Measurements from ENCODE around the gene CSPG5.

Gene CSPG5

DNA sequence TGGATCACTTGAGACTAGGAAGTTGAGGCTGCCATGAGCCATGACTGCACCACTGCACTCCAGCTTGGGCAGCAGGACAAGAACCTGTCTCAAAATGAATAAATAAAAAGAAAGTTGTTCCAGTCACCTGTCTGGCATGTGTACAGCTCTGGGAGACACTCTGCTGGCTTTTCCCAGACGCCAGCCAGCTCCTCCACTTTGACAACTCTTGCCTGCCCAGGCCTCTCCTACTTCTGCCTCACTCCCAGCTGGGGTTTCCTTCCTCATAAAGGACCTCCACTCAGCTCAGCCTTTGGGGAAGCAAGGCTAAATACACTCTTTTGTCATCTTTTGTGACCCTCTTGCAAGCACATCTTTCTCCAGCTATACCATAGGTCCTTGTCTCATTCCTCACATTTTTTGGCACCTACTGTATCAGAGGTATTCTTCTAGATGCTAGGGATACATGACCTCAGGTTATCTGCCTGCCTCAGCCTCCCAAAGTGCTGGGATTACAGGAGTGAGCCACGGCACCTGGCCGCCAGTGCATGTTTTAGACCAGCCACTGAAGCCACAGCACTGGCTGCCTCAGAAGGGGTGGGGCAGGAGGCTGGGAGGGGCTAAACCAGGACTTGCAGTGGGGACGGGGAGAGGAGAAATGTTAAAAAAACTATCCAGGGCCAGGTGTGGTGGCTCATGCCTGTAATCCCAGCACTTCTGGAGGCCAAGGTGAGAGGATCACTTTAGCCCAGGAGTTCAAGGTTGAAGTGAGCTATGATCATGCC is 55.2 kb downstream of the CSPG5 start:
- no peaks in the 10 kb centered on the region for H3K36me3 ChIP-seq (ENCODE audit: control insufficient read depth in 2 of 2, insufficient read depth in 2 of 2, low read length in 2 of 2)
- no peak overlapping the region for H3K27ac ChIP-seq (ENCODE audit: low read depth in 2 of 2, low read length in 2 of 2)
- no peaks in the 10 kb centered on the region for H3K9me3 ChIP-seq (ENCODE audit: control insufficient read depth in 2 of 2, low read length in 2 of 2)
- H3K4me3 ChIP-seq (ENCODE audit: low read length in 2 of 2), result no peak overlapping the region
- H3K9ac ChIP-seq (ENCODE audit: low read depth in 1 of 2, low read length in 2 of 2), result no peak overlapping the region
- H3K27me3 ChIP-seq (ENCODE audit: control insufficient read depth in 2 of 2, insufficient read depth in 2 of 2, low read length in 2 of 2), result no peaks in the 10 kb centered on the region
- H3K4me1 ChIP-seq (ENCODE audit: control insufficient read depth in 2 of 2, insufficient read depth in 2 of 2, low read length in 2 of 2), result peaks cover 5 to 6% of the 10 kb centered on the region in 2 donors

DNA sequence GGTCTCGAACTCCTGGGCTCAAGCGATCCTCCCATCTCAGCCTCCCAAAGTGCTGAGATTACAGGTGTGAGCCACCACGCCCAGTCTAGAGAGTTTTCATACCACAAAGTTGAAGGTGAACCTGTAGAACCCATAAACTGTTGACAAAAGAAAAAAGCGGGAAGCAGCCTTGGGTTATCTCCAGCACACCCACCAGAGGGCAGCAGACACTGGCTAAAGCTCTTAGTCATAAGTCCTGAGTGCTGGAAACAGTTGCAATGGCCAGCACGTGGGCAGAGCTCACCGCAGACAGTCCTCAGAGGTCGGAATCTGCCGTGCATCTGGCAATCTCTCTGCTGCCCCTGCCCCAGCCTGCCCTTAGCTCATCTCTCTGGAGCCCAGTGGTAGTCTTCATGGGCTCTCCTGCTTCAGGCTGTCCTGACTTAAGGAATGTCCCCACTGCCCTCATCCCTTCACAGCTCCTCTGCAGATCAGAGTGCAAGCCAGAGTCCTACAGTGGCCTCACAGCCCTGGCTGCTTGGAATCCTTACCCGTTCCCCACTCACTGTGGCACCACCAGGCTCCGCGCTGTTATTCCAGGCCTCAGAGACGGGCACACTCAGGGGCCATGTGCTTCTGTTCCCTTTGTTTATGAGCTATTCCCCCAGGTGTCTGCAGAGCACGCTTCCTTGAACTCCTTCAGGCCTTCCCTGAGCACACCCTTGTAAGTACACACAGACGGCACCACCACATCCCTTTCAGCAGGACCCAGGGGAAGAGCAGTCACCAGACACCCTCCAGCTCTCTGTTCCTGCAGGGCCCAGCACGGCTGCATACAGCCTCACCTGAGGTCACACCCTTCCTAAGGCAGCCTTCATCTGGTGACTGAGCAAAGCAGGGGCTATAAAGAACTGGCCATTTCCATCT is 56.3 kb downstream of the CSPG5 start:
- Histone ChIP-seq H3K9me3 (ENCODE audit: control insufficient read depth in 2 of 2, low read length in 2 of 2) (no peaks in the 10 kb centered on the region), H3K27ac (ENCODE audit: low read depth in 2 of 2, low read length in 2 of 2) (no peak overlapping the region), H3K36me3 (ENCODE audit: control insufficient read depth in 2 of 2, insufficient read depth in 2 of 2, low read length in 2 of 2) (no peaks in the 10 kb centered on the region), H3K9ac (ENCODE audit: low read depth in 1 of 2, low read length in 2 of 2) (no peak overlapping the region), H3K4me1 (ENCODE audit: control insufficient read depth in 2 of 2, insufficient read depth in 2 of 2, low read length in 2 of 2) (peaks cover 5 to 6% of the 10 kb centered on the region in 2 donors), H3K4me3 (ENCODE audit: low read length in 2 of 2) (peak overlapping the region in 1 of 2 donors; percentile 31), H3K27me3 (ENCODE audit: control insufficient read depth in 2 of 2, insufficient read depth in 2 of 2, low read length in 2 of 2) (no peaks in the 10 kb centered on the region)

DNA sequence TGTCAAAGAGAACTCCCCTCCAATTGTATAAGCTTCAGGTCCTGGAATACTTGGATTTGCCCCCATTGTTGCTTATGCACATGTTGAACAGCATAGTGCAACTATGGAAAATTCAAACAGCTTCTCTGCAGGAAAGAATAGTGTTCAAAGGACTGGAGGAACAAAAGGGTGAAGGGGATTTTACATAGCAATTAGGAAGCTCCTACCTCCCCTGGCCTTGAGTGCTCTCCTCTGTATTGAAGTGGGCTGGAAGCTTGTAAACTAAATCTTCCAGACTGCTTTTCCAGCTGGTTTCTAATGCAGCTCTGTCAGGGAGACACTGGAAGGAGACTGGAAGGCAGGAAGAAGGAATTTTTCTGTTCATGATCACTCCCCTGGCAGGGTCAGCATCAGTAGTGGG is 57.9 kb downstream of the CSPG5 start:
- no peak overlapping the region for H3K4me3 ChIP-seq (ENCODE audit: low read length in 2 of 2)
- no peak overlapping the region for H3K9ac ChIP-seq (ENCODE audit: low read depth in 1 of 2, low read length in 2 of 2)
- H3K27me3 ChIP-seq (ENCODE audit: control insufficient read depth in 2 of 2, insufficient read depth in 2 of 2, low read length in 2 of 2), result no peaks in the 10 kb centered on the region
- H3K9me3 ChIP-seq (ENCODE audit: control insufficient read depth in 2 of 2, low read length in 2 of 2), result no peaks in the 10 kb centered on the region
- H3K4me1 ChIP-seq (ENCODE audit: control insufficient read depth in 2 of 2, insufficient read depth in 2 of 2, low read length in 2 of 2), result peaks cover 5 to 6% of the 10 kb centered on the region in 2 donors
- H3K36me3 ChIP-seq (ENCODE audit: control insufficient read depth in 2 of 2, insufficient read depth in 2 of 2, low read length in 2 of 2), result no peaks in the 10 kb centered on the region
- H3K27ac ChIP-seq (ENCODE audit: low read depth in 2 of 2, low read length in 2 of 2), result no peak overlapping the region

DNA sequence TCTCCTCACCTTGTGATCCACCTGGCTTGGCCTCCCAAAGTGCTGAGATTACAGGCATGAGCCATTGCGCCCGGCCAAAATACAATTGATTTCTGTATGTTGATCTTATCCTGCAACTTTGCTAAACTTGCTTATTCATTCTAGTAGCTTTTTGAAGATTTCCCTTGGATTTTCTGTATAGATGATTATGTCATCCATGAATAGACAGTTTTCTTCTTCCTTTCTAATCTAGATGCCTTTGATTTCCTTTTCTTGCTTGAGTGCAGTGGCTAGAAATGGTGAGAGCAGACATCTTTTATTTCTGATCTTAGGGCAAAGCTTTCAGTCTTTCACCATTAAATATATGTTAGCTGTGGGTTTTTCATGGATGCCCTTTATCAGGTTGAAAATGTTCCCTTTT is 60.7 kb downstream of the CSPG5 start:
- H3K4me1 ChIP-seq (ENCODE audit: control insufficient read depth in 2 of 2, insufficient read depth in 2 of 2, low read length in 2 of 2), result peaks cover 5 to 6% of the 10 kb centered on the region in 2 donors
- no peaks in the 10 kb centered on the region for H3K9me3 ChIP-seq (ENCODE audit: control insufficient read depth in 2 of 2, low read length in 2 of 2)
- no peaks in the 10 kb centered on the region for H3K27me3 ChIP-seq (ENCODE audit: control insufficient read depth in 2 of 2, insufficient read depth in 2 of 2, low read length in 2 of 2)
- H3K9ac ChIP-seq (ENCODE audit: low read depth in 1 of 2, low read length in 2 of 2), result no peak overlapping the region
- no peak overlapping the region for H3K27ac ChIP-seq (ENCODE audit: low read depth in 2 of 2, low read length in 2 of 2)
- H3K4me3 ChIP-seq (ENCODE audit: low read length in 2 of 2), result no peak overlapping the region
- no peaks in the 10 kb centered on the region for H3K36me3 ChIP-seq (ENCODE audit: control insufficient read depth in 2 of 2, insufficient read depth in 2 of 2, low read length in 2 of 2)

DNA sequence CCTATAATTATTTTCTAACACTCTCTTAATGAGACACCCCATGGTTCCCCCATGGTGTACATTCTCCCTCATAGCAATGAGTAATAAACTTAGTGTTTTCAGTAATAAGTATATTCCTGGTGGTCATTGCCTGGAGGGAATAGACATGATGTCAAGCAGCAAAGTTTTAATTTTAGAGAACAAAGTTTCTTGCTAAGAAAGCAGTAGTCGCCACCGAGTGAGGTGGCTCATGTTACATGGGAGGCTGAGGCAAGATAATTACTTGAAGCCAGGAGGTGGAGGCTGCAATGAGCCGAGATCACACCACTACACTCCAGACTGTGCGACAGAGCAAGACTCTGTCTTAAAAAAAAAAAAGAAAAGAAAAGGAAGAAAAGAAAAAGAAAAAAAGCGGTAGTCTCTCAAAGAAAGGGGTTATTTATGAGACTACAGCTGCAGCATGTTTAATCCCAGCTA is 62.8 kb downstream of the CSPG5 start:
- Histone ChIP-seq H3K9ac (ENCODE audit: low read depth in 1 of 2, low read length in 2 of 2) (no peak overlapping the region), H3K27me3 (ENCODE audit: control insufficient read depth in 2 of 2, insufficient read depth in 2 of 2, low read length in 2 of 2) (no peaks in the 10 kb centered on the region), H3K4me3 (ENCODE audit: low read length in 2 of 2) (no peak overlapping the region), H3K27ac (ENCODE audit: low read depth in 2 of 2, low read length in 2 of 2) (no peak overlapping the region), H3K36me3 (ENCODE audit: control insufficient read depth in 2 of 2, insufficient read depth in 2 of 2, low read length in 2 of 2) (no peaks in the 10 kb centered on the region), H3K9me3 (ENCODE audit: control insufficient read depth in 2 of 2, low read length in 2 of 2) (no peaks in the 10 kb centered on the region), H3K4me1 (ENCODE audit: control insufficient read depth in 2 of 2, insufficient read depth in 2 of 2, low read length in 2 of 2) (peaks cover 4 to 5% of the 10 kb centered on the region in 2 donors)

DNA sequence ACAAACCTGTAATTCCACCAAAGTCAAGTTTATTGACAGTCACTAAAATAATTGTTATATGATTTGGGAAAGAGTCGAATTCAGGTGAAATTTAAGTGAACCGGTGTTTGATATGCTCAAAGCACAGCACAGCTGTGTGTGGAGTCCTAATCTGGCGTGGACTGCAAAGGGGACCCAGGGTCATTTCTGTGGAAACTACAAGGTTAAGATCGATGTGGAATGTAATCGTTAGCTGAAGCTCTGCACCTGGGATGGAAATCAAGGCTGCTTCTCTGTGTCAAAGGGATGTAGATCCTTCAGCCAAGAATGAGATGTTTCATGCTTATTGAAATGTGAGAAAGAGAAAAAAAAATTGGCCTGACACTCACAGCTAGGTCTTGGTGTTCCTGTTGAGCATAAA is 63.6 kb downstream of the CSPG5 start:
- Histone ChIP-seq H3K9ac (ENCODE audit: low read depth in 1 of 2, low read length in 2 of 2) (no peak overlapping the region), H3K36me3 (ENCODE audit: control insufficient read depth in 2 of 2, insufficient read depth in 2 of 2, low read length in 2 of 2) (peaks cover 0 to 6% of the 10 kb centered on the region in 2 donors), H3K27me3 (ENCODE audit: control insufficient read depth in 2 of 2, insufficient read depth in 2 of 2, low read length in 2 of 2) (no peaks in the 10 kb centered on the region), H3K4me1 (ENCODE audit: control insufficient read depth in 2 of 2, insufficient read depth in 2 of 2, low read length in 2 of 2) (peaks cover 4 to 5% of the 10 kb centered on the region in 2 donors), H3K9me3 (ENCODE audit: control insufficient read depth in 2 of 2, low read length in 2 of 2) (no peaks in the 10 kb centered on the region), H3K27ac (ENCODE audit: low read depth in 2 of 2, low read length in 2 of 2) (no peak overlapping the region), H3K4me3 (ENCODE audit: low read length in 2 of 2) (no peak overlapping the region)

DNA sequence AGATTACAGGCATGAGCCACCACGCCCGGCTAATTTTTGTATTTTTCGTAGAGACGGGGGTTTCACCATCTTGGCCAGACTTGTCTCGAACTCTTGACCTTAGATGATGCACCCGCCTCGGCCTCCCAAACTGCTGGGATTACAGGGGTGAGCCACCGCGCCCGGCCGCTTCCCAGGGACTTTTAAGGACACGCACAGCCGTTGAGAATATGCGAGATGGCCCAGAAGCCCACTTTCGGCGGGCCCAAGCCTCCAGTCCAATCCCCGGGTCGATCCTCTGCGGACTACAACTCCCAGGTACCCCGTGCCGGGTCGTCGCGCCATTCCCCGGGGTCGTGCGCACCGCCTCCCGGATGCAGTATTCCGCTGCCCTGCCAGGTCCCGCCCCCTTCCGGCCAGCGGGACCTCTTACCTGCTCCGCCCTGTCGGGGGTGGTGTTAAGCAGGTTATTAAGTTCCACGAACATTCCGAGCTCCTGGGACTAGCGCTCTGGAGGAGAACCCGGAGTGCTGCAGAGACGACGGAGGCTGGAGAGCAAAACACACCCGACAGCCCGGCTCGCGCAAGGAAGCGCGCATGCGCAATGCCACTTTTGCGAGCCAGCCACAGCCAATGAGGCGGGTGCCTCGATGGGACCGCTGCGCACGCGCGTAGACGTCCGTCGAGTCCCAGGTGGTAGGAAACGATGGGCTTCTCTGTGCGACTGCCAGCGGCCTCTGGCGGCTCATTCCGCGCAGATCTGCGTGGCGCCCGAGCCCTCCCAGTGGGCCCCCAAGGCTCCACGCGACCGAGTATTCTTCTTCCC is 65.3 kb downstream of the CSPG5 start, which contains the start of gene ELP6:
Gene ELP6 (minus strand): TSS at position 588 of the 805 bp plus-strand sequence. CDS start 122 bp downstream, at position 466.
- no peaks in the 10 kb centered on the region for H3K27me3 ChIP-seq (ENCODE audit: control insufficient read depth in 2 of 2, insufficient read depth in 2 of 2, low read length in 2 of 2)
- H3K9me3 ChIP-seq (ENCODE audit: control insufficient read depth in 2 of 2, low read length in 2 of 2), result no peaks in the 10 kb centered on the region
- H3K4me1 ChIP-seq (ENCODE audit: control insufficient read depth in 2 of 2, insufficient read depth in 2 of 2, low read length in 2 of 2), result peaks cover 4 to 5% of the 10 kb centered on the region in 2 donors
- peak within 1 kb of the TSS; percentile 89 to 96 for H3K4me3 ChIP-seq (ENCODE audit: low read length in 2 of 2)
- H3K27ac ChIP-seq (ENCODE audit: low read depth in 2 of 2, low read length in 2 of 2), result peak within 1 kb of the TSS; percentile 96 to 99
- peaks cover 0 to 14% of the 10 kb centered on the region in 2 donors for H3K36me3 ChIP-seq (ENCODE audit: control insufficient read depth in 2 of 2, insufficient read depth in 2 of 2, low read length in 2 of 2)
- H3K9ac ChIP-seq (ENCODE audit: low read depth in 1 of 2, low read length in 2 of 2), result peak within 1 kb of the TSS; percentile 80 to 84

DNA sequence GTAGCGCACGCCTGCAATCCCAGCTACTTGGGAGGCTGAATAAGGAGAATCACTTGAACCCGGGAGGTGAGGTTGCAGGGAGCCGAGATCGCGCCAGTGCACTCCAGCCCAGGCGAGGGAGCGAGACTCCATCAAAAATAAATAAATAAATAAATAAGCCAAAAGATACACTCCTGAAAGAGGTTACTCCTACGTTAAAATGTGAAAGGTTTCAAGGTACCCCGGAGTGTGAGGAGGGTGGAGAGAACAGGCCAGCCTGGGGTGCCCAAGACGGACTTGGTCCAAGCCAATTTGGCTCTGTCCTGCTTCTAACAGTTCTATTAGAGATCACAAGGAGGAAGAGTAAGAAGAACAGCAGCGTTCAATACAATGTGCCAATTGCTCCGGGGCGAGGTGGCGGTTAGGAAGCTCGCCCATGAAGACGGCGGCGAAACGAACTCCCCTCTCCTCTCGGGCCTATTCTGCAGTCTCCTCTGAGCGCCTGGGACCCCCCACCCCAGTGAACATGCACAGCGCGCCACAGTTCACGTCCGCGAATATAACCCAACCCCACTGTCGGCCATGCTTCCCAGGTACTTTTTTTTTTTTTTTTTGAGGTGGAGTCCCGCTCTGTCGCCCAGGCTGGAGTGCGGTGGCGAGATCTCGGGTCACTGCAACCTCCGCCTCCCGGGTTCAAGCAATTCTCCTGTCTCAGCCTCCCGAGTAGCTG is 66.1 kb downstream of the CSPG5 start:
- Histone ChIP-seq H3K4me1 (ENCODE audit: control insufficient read depth in 2 of 2, insufficient read depth in 2 of 2, low read length in 2 of 2) (peaks cover 4 to 5% of the 10 kb centered on the region in 2 donors), H3K9ac (ENCODE audit: low read depth in 1 of 2, low read length in 2 of 2) (peak overlapping the region; percentile 80 to 84), H3K4me3 (ENCODE audit: low read length in 2 of 2) (peak overlapping the region; percentile 89 to 96), H3K36me3 (ENCODE audit: control insufficient read depth in 2 of 2, insufficient read depth in 2 of 2, low read length in 2 of 2) (peaks cover 0 to 17% of the 10 kb centered on the region in 2 donors), H3K9me3 (ENCODE audit: control insufficient read depth in 2 of 2, low read length in 2 of 2) (no peaks in the 10 kb centered on the region), H3K27me3 (ENCODE audit: control insufficient read depth in 2 of 2, insufficient read depth in 2 of 2, low read length in 2 of 2) (no peaks in the 10 kb centered on the region), H3K27ac (ENCODE audit: low read depth in 2 of 2, low read length in 2 of 2) (peak overlapping the region; percentile 96 to 99)
